ENCODE measurements around the gene PSD. TPM values are rescaled to one million over a fixed set of nuclear protein-coding genes. Genes with fewer than 3 reads are reported as not detected.
A peak's percentile ranks its signal among the peaks of the same experiment; 100 is the strongest.

The PSD gene
- polyA plus RNA-seq, 1 experiment: 1.8 TPM

GRCh38 chr10:102394079-102394800 lies 24.3 kb downstream of the PSD start:
- H3K36me3 ChIP-seq (ENCODE audit: control insufficient read depth, insufficient read depth, low read length): peaks cover 9% of the 10 kb centered on the region
- H3K27me3 ChIP-seq (ENCODE audit: control insufficient read depth, insufficient read depth, low read length): no peaks in the 10 kb centered on the region
- H3K4me3 ChIP-seq (ENCODE audit: low read depth, low read length): peak overlapping the region; percentile 79
- peak; percentile 51 for DNase-seq (ENCODE audit: low read depth)
- CTCF ChIA-PET: interaction anchor here (0.6 to 15.2 kb wide), 27 partner anchors 9 to 222 kb away, joined by 3 to 222 read pairs (median 7); partner anchors contain the start of genes CUEDC2, ELOVL3 and FBXL15
- TF ChIP-seq, protein P1, sequence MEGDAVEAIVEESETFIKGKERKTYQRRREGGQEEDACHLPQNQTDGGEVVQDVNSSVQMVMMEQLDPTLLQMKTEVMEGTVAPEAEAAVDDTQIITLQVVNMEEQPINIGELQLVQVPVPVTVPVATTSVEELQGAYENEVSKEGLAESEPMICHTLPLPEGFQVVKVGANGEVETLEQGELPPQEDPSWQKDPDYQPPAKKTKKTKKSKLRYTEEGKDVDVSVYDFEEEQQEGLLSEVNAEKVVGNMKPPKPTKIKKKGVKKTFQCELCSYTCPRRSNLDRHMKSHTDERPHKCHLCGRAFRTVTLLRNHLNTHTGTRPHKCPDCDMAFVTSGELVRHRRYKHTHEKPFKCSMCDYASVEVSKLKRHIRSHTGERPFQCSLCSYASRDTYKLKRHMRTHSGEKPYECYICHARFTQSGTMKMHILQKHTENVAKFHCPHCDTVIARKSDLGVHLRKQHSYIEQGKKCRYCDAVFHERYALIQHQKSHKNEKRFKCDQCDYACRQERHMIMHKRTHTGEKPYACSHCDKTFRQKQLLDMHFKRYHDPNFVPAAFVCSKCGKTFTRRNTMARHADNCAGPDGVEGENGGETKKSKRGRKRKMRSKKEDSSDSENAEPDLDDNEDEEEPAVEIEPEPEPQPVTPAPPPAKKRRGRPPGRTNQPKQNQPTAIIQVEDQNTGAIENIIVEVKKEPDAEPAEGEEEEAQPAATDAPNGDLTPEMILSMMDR (IDR thresholded peaks at IDR 0.05; ENCODE audit: insufficient read depth, low read depth, low read length): no peak; the same call in 1 of the 2 replicates
- POLR2A ChIA-PET: interaction anchor here (0.6 to 0.9 kb wide), 3 partner anchors 21 to 234 kb away, joined by 3 read pairs; no protein-coding TSS in a partner anchor

- TF ChIP-seq, protein P1 (IDR thresholded peaks at IDR 0.05; ENCODE audit: insufficient read depth, low read depth, low read length): peak; percentile 95; the same call in 1 of the 2 replicates
- DNase-seq (ENCODE audit: low read depth): no peak
- no peaks in the 10 kb centered on the region for H3K27me3 ChIP-seq (ENCODE audit: control insufficient read depth, insufficient read depth, low read length)
- H3K4me3 ChIP-seq (ENCODE audit: low read depth, low read length): peak overlapping the region; percentile 79
- ChIA-PET CTCF (interaction anchor here (0.7 to 15.2 kb wide), 26 partner anchors 9 to 221 kb away, joined by 3 to 222 read pairs (median 8); partner anchors contain the start of genes CUEDC2, ELOVL3 and FBXL15), POLR2A (interaction anchor here (0.7 to 0.9 kb wide), 2 partner anchors 164 to 233 kb away, joined by 3 read pairs; no protein-coding TSS in a partner anchor)
- peaks cover 9% of the 10 kb centered on the region for H3K36me3 ChIP-seq (ENCODE audit: control insufficient read depth, insufficient read depth, low read length)
These were observed 25.0 kb downstream of the PSD start for GRCh38 chr10:102393411-102394078.

GRCh38 chr10:102392306-102392705 lies 26.3 kb downstream of the PSD start:
- TF ChIP-seq, protein P1 (IDR thresholded peaks at IDR 0.05; ENCODE audit: insufficient read depth, low read depth, low read length): no peak
- POLR2A ChIA-PET: no interaction called here
- 0 out of 2 replicates have a peak, but pooled peaks cover 2% of the 10 kb centered on the region for H3K36me3 ChIP-seq (ENCODE audit: control insufficient read depth, insufficient read depth, low read length)
- H3K27me3 ChIP-seq (ENCODE audit: control insufficient read depth, insufficient read depth, low read length): no peaks in the 10 kb centered on the region
- no peak overlapping the region for H3K4me3 ChIP-seq (ENCODE audit: low read depth, low read length)
- CTCF ChIA-PET: interaction anchor here (1.7 to 15.2 kb wide), 9 partner anchors 8 to 191 kb away, joined by 6 to 222 read pairs (median 11); no protein-coding TSS in a partner anchor
- DNase-seq (ENCODE audit: low read depth): no peak

- TF ChIP-seq, protein P1 (IDR thresholded peaks at IDR 0.05; ENCODE audit: insufficient read depth, low read depth, low read length): no peak
- H3K36me3 ChIP-seq (ENCODE audit: control insufficient read depth, insufficient read depth, low read length): no peaks in the 10 kb centered on the region
- H3K27me3 ChIP-seq (ENCODE audit: control insufficient read depth, insufficient read depth, low read length): no peaks in the 10 kb centered on the region
- POLR2A ChIA-PET: no interaction called here
- DNase-seq (ENCODE audit: low read depth): no peak
- CTCF ChIA-PET: interaction anchor here (1.4 to 12.3 kb wide), 3 partner anchors 14 to 169 kb away, joined by 3 to 91 read pairs (median 3); no protein-coding TSS in a partner anchor
- no peak overlapping the region for H3K4me3 ChIP-seq (ENCODE audit: low read depth, low read length)
These were observed 28.7 kb downstream of the PSD start for GRCh38 chr10:102389894-102390293.

Data from BJ (cell line).